Uterus (tissue), 2 donors: ENCODE measurements around the gene TSEN15.

Source experiments
- CTCF ChIP-seq, 4 experiments: fragments of 200-600 bp in 2 of 4; fragments of 450-650 bp in 2 of 4; sonication (generic) in 2 of 4; IDR thresholded peaks; one replicate each; pipeline ENCODE4 v1.5.1; 2016 to 2019; ENCODE audit warnings: antibody characterized with exemption in 4 of 4, mild to moderate bottlenecking in 2 of 4, moderate library complexity in 1 of 4
- POLR2A ChIP-seq, 2 donors: fragments of 450-650 bp; IDR thresholded peaks; one replicate each; pipeline ENCODE4 v1.6.1; 2016; ENCODE audit warnings: antibody characterized with exemption in 2 of 2, mild to moderate bottlenecking in 1 of 2, moderate library complexity in 1 of 2

- TF ChIP-seq CTCF (IDR thresholded peaks at IDR 0.05) = no peak
- TF ChIP-seq POLR2A (IDR thresholded peaks at IDR 0.05) = no peak
These were observed 36.5 kb downstream of the TSEN15 start for GRCh38 chr1:184088037-184088436.
